ENCODE results near the gene TTF2. TPM values are rescaled to one million over a fixed set of nuclear protein-coding genes. Genes with fewer than 3 reads are reported as not detected.

Gene TTF2
- total RNA-seq, 1 donor from 2014 or later = 3.7 TPM

GRCh38 chr1:117124661-117125060 lies 64.5 kb downstream of the TTF2 start:
- Histone ChIP-seq H3K4me1 (ENCODE audit: control insufficient read depth in 3 of 3, insufficient read depth in 3 of 3, low read length in 3 of 3) (peaks cover 20 to 44% (median 35%) of the 10 kb centered on the region in 3 donors), H3K9me3 (ENCODE audit: control insufficient read depth in 3 of 3, low read length in 3 of 3) (no peaks in the 10 kb centered on the region), H3K27ac (ENCODE audit: low read depth, low read length) (peak overlapping the region; percentile 10), H3K36me3 (ENCODE audit: control insufficient read depth in 3 of 3, insufficient read depth in 3 of 3, low read length in 3 of 3) (no peaks in the 10 kb centered on the region), H3K9ac (ENCODE audit: low read depth in 1 of 3, low read length in 3 of 3) (no peak overlapping the region), H3K27me3 (ENCODE audit: control insufficient read depth in 3 of 3, insufficient read depth in 3 of 3, low read length in 3 of 3) (no peaks in the 10 kb centered on the region), H3K4me3 (ENCODE audit: low read length in 3 of 3) (no peak overlapping the region)

GRCh38 chr1:117127795-117128194 lies 67.7 kb downstream of the TTF2 start:
- Histone ChIP-seq H3K27ac (ENCODE audit: low read depth, low read length) (no peak overlapping the region), H3K4me3 (ENCODE audit: low read length in 3 of 3) (no peak overlapping the region)

DNA sequence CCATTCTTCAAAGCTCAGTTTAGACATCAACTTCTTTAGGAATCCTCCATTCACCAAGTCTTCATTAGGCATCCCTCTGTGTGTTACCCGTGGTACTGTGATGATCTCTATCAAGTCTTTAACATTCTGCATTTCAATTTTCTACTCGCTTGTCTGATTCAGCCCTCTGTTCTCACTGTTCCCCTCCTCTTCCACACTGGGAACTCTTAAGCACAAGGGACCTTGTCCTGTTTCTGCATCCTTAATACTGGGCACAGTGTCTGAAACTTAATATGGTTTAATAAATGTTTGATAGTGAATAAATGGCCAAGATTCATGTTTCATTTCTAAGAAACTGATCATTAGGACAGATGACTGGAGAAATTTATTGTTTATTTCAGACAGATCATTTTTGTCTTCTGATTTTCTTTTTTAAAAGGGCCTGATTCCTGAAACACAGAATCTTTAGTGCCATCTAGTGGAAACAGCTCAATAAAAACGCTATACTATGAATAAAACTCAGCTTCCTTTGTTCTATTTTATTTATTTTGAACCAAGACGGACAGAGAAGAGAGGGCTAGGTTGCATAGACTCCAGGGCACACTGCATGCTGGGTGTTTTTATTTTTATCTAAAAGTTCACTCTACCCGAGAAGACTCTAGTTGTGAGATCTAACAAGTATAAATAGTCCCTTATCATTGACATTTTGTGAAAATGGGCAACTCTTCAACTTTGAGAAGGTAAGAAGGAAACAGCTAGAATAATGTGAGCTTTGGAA lies 68.4 kb downstream of the TTF2 start:
- Histone ChIP-seq H3K27ac (ENCODE audit: low read depth, low read length) (no peak overlapping the region), H3K36me3 (ENCODE audit: control insufficient read depth in 3 of 3, insufficient read depth in 3 of 3, low read length in 3 of 3) (no peaks in the 10 kb centered on the region), H3K9ac (ENCODE audit: low read depth in 1 of 3, low read length in 3 of 3) (peak overlapping the region in 1 of 3 donors; percentile 47), H3K4me1 (ENCODE audit: control insufficient read depth in 3 of 3, insufficient read depth in 3 of 3, low read length in 3 of 3) (peaks cover 2 to 14% (median 9%) of the 10 kb centered on the region in 3 donors), H3K27me3 (ENCODE audit: control insufficient read depth in 3 of 3, insufficient read depth in 3 of 3, low read length in 3 of 3) (no peaks in the 10 kb centered on the region), H3K9me3 (ENCODE audit: control insufficient read depth in 3 of 3, low read length in 3 of 3) (no peaks in the 10 kb centered on the region), H3K4me3 (ENCODE audit: low read length in 3 of 3) (no peak overlapping the region)

More at GRCh38 chr1:117127795-117128194, 67.7 kb downstream of the TTF2 start:
- Histone ChIP-seq H3K36me3 (ENCODE audit: control insufficient read depth in 3 of 3, insufficient read depth in 3 of 3, low read length in 3 of 3) (no peaks in the 10 kb centered on the region), H3K27me3 (ENCODE audit: control insufficient read depth in 3 of 3, insufficient read depth in 3 of 3, low read length in 3 of 3) (no peaks in the 10 kb centered on the region), H3K9ac (ENCODE audit: low read depth in 1 of 3, low read length in 3 of 3) (no peak overlapping the region), H3K9me3 (ENCODE audit: control insufficient read depth in 3 of 3, low read length in 3 of 3) (no peaks in the 10 kb centered on the region), H3K4me1 (ENCODE audit: control insufficient read depth in 3 of 3, insufficient read depth in 3 of 3, low read length in 3 of 3) (peaks cover 2 to 18% (median 13%) of the 10 kb centered on the region in 3 donors)

- Histone ChIP-seq H3K4me3 (ENCODE audit: low read length in 3 of 3) (no peak overlapping the region), H3K9me3 (ENCODE audit: control insufficient read depth in 3 of 3, low read length in 3 of 3) (no peaks in the 10 kb centered on the region), H3K27ac (ENCODE audit: low read depth, low read length) (no peak overlapping the region), H3K9ac (ENCODE audit: low read depth in 1 of 3, low read length in 3 of 3) (no peak overlapping the region), H3K4me1 (ENCODE audit: control insufficient read depth in 3 of 3, insufficient read depth in 3 of 3, low read length in 3 of 3) (peaks cover 0 to 6% (median 0%) of the 10 kb centered on the region in 3 donors), H3K27me3 (ENCODE audit: control insufficient read depth in 3 of 3, insufficient read depth in 3 of 3, low read length in 3 of 3) (peaks cover 0 to 2% (median 0%) of the 10 kb centered on the region in 3 donors), H3K36me3 (ENCODE audit: control insufficient read depth in 3 of 3, insufficient read depth in 3 of 3, low read length in 3 of 3) (no peaks in the 10 kb centered on the region)
These were observed 70.4 kb downstream of the TTF2 start for GRCh38 chr1:117130526-117130925.

DNA sequence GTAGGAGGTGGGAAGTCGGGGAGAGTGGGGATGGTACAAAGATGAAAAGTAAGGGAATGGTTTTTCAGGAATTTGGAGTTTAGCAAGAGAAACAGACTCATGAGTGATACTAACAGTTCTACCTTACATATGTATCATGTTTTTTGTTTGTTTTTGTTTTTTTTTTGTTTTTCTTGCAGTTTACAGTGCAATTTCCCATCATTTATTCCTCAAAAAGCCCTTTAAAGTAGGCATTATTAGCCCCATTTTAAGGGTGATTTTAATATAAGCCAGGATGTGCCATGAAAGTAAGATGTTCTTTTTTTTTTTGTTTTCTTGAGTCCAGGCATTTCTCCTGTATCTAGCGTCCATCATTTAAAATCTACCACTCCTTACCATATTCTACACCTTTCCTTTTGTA lies 75.2 kb downstream of the TTF2 start:
- Histone ChIP-seq H3K36me3 (ENCODE audit: control insufficient read depth in 3 of 3, insufficient read depth in 3 of 3, low read length in 3 of 3) (no peaks in the 10 kb centered on the region), H3K9ac (ENCODE audit: low read depth in 1 of 3, low read length in 3 of 3) (no peak overlapping the region), H3K27me3 (ENCODE audit: control insufficient read depth in 3 of 3, insufficient read depth in 3 of 3, low read length in 3 of 3) (peaks cover 0 to 2% (median 0%) of the 10 kb centered on the region in 3 donors), H3K27ac (ENCODE audit: low read depth, low read length) (no peak overlapping the region), H3K4me3 (ENCODE audit: low read length in 3 of 3) (no peak overlapping the region), H3K9me3 (ENCODE audit: control insufficient read depth in 3 of 3, low read length in 3 of 3) (no peaks in the 10 kb centered on the region), H3K4me1 (ENCODE audit: control insufficient read depth in 3 of 3, insufficient read depth in 3 of 3, low read length in 3 of 3) (no peaks in the 10 kb centered on the region)

DNA sequence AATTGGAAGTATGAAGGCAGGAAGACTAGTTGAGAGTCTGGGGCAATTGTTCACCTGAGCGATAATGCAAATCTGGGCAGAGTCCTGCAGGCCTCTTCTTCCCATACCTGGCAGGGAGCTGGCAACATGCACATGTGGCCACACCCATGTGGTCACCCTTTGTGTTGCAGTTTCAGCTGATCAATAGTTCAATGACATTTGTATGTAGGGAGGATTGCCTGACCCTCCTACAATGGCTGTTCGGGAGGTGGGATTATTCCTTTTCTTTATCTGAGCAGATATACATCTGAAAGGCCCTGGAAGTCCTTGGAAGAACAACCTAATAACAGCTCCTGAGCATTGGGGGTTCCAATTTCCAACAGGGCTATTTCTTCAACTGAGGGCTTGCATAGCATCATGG lies 76.6 kb downstream of the TTF2 start:
- peaks cover 0 to 2% (median 0%) of the 10 kb centered on the region in 3 donors for H3K27me3 ChIP-seq (ENCODE audit: control insufficient read depth in 3 of 3, insufficient read depth in 3 of 3, low read length in 3 of 3)
- no peaks in the 10 kb centered on the region for H3K4me1 ChIP-seq (ENCODE audit: control insufficient read depth in 3 of 3, insufficient read depth in 3 of 3, low read length in 3 of 3)
- H3K27ac ChIP-seq (ENCODE audit: low read depth, low read length) = no peak overlapping the region

DNA sequence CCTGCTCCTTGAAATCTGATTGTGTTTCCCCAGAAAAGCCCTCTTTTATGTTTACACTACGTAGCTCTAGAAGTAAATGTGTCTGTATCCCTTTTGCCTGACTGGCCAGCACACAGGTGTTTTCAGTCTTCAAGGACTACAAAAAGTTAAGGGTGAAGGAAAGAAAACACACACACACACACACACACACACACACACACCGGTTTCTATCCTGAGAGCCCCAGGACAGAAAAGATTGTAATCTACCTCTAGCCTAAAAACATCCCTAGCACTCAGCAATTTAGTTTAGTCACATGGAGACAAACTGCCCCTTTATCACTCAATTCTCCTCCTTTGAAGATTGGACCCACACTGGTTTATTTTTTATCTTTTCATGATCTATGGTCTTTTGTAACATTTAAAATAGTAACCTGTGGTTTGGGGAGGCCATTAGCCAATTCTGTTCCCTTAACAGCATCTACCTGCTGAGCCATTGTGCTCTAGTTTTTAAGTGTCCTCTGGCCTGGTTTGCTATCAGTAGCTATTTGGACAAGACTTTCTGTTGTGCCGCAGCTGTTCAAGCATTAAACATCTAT lies 77.2 kb downstream of the TTF2 start:
- Histone ChIP-seq H3K36me3 (ENCODE audit: control insufficient read depth in 3 of 3, insufficient read depth in 3 of 3, low read length in 3 of 3) (no peaks in the 10 kb centered on the region), H3K27me3 (ENCODE audit: control insufficient read depth in 3 of 3, insufficient read depth in 3 of 3, low read length in 3 of 3) (peaks cover 0 to 2% (median 0%) of the 10 kb centered on the region in 3 donors), H3K9ac (ENCODE audit: low read depth in 1 of 3, low read length in 3 of 3) (no peak overlapping the region)

More for the DNA sequence above, 76.6 kb downstream of the TTF2 start:
- H3K36me3 ChIP-seq (ENCODE audit: control insufficient read depth in 3 of 3, insufficient read depth in 3 of 3, low read length in 3 of 3) = no peaks in the 10 kb centered on the region
- no peaks in the 10 kb centered on the region for H3K9me3 ChIP-seq (ENCODE audit: control insufficient read depth in 3 of 3, low read length in 3 of 3)
- H3K9ac ChIP-seq (ENCODE audit: low read depth in 1 of 3, low read length in 3 of 3) = no peak overlapping the region
- H3K4me3 ChIP-seq (ENCODE audit: low read length in 3 of 3) = no peak overlapping the region

DNA sequence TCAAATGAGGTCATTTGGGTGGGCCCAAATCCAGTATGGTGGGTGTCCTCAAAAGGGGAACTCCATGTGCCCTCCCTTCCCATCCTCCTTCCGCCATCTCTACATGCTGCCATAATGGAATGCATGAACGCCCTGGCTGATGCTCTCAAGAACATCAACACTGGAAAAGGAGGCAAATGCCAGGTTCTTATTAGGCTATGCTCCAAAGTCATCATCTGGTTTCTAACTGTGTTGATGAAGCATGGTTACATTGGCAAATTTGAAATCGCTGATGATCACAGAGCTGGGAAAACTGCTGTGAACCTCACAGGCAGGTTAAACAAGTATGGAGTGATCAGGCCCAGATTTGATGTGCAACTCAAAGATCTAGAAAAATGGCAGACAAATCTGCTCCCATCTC lies 78.0 kb downstream of the TTF2 start:
- H3K9ac ChIP-seq (ENCODE audit: low read depth in 1 of 3, low read length in 3 of 3) = no peak overlapping the region
- no peaks in the 10 kb centered on the region for H3K9me3 ChIP-seq (ENCODE audit: control insufficient read depth in 3 of 3, low read length in 3 of 3)
- H3K36me3 ChIP-seq (ENCODE audit: control insufficient read depth in 3 of 3, insufficient read depth in 3 of 3, low read length in 3 of 3) = no peaks in the 10 kb centered on the region
- no peaks in the 10 kb centered on the region for H3K4me1 ChIP-seq (ENCODE audit: control insufficient read depth in 3 of 3, insufficient read depth in 3 of 3, low read length in 3 of 3)
- H3K27me3 ChIP-seq (ENCODE audit: control insufficient read depth in 3 of 3, insufficient read depth in 3 of 3, low read length in 3 of 3) = peaks cover 0 to 2% (median 0%) of the 10 kb centered on the region in 3 donors
- no peak overlapping the region for H3K4me3 ChIP-seq (ENCODE audit: low read length in 3 of 3)
- no peak overlapping the region for H3K27ac ChIP-seq (ENCODE audit: low read depth, low read length)

More for the DNA sequence above, 77.2 kb downstream of the TTF2 start:
- H3K9me3 ChIP-seq (ENCODE audit: control insufficient read depth in 3 of 3, low read length in 3 of 3) = no peaks in the 10 kb centered on the region
- H3K27ac ChIP-seq (ENCODE audit: low read depth, low read length) = no peak overlapping the region
- H3K4me1 ChIP-seq (ENCODE audit: control insufficient read depth in 3 of 3, insufficient read depth in 3 of 3, low read length in 3 of 3) = no peaks in the 10 kb centered on the region
- no peak overlapping the region for H3K4me3 ChIP-seq (ENCODE audit: low read length in 3 of 3)

- Histone ChIP-seq H3K27me3 (ENCODE audit: control insufficient read depth in 3 of 3, insufficient read depth in 3 of 3, low read length in 3 of 3) (peaks cover 0 to 2% (median 0%) of the 10 kb centered on the region in 3 donors), H3K4me3 (ENCODE audit: low read length in 3 of 3) (no peak overlapping the region), H3K4me1 (ENCODE audit: control insufficient read depth in 3 of 3, insufficient read depth in 3 of 3, low read length in 3 of 3) (no peaks in the 10 kb centered on the region), H3K36me3 (ENCODE audit: control insufficient read depth in 3 of 3, insufficient read depth in 3 of 3, low read length in 3 of 3) (no peaks in the 10 kb centered on the region), H3K9me3 (ENCODE audit: control insufficient read depth in 3 of 3, low read length in 3 of 3) (no peaks in the 10 kb centered on the region), H3K27ac (ENCODE audit: low read depth, low read length) (no peak overlapping the region), H3K9ac (ENCODE audit: low read depth in 1 of 3, low read length in 3 of 3) (no peak overlapping the region)
These were observed 78.4 kb downstream of the TTF2 start for GRCh38 chr1:117138561-117138960.

- Histone ChIP-seq H3K4me1 (ENCODE audit: control insufficient read depth in 3 of 3, insufficient read depth in 3 of 3, low read length in 3 of 3) (peaks cover 0 to 10% (median 8%) of the 10 kb centered on the region in 3 donors), H3K36me3 (ENCODE audit: control insufficient read depth in 3 of 3, insufficient read depth in 3 of 3, low read length in 3 of 3) (no peaks in the 10 kb centered on the region), H3K27me3 (ENCODE audit: control insufficient read depth in 3 of 3, insufficient read depth in 3 of 3, low read length in 3 of 3) (no peaks in the 10 kb centered on the region), H3K9ac (ENCODE audit: low read depth in 1 of 3, low read length in 3 of 3) (no peak overlapping the region), H3K4me3 (ENCODE audit: low read length in 3 of 3) (no peak overlapping the region), H3K27ac (ENCODE audit: low read depth, low read length) (no peak overlapping the region), H3K9me3 (ENCODE audit: control insufficient read depth in 3 of 3, low read length in 3 of 3) (no peaks in the 10 kb centered on the region)
These were observed 82.1 kb downstream of the TTF2 start for GRCh38 chr1:117142200-117142599.

Data from skeletal muscle tissue (tissue), 4 donors.